GM03348 (cell line): ENCODE results near the gene TTLL5.
A peak's percentile ranks its signal among the peaks of the same experiment; 100 is the strongest.

Experiments used
- DNase-seq: peaks from one replicate; pipeline ENCODE4 v3.0.0; 2012; ENCODE audit warnings: low spot score

Gene TTLL5

DNA sequence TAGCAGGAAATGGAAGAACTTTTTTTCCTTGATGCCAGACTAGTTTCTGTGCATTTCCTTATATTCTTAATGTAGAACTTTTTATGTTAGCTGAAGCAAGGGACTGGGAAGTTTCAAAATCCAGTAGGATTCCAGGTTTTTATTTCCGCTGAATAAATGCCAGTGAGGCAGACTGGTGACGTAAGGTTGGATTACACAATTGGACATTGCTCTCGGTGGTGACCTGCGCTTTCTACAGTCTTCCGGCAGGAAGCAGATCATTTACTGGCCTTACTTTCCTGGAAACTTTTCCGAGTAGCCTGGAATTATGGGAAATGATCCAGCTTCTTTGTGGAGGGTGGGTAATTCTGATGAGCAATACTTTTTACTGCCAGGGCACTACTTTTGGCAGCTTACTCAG lies 328.1 kb downstream of the TTLL5 start:
- DNase-seq = peak; percentile 74

DNA sequence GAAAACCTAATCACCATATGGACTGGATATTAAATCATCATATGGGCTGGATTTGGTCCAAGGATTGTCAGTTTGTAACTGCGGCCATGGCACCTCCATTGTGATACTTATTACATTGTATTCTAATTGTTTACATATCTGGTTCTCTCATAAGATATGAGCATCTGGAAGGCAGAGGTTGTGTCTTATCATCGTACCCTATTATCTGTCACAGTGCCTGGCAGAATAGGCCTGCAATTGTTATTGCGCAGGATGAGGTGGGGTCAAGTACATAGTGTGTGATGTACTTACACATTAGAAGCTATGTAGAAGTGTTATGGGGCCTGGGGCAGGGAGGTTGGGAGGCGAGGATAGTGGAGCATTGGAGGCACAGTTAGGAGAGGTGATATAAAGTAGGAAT lies 329.3 kb downstream of the TTLL5 start:
- DNase-seq = no peak

DNA sequence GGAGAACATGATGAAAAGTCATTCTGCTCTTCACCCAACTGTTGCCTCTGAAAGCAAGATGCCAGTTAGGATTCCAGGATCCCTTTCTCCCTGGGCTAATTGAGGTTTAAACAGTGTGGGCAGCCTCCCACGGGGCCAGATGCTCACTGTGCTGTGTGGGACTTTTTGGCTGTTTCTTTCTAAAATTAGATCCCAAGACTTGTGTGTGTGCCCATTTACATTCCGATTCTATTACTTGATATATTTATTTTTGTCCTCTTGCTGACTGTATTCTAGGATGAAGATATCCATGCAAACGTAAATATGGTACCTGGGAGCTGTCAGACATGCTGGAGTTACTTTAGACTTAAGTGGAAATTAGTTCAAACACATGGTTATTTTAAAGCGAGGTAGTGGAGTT lies 330.7 kb downstream of the TTLL5 start:
- peak; percentile 52 for DNase-seq

DNA sequence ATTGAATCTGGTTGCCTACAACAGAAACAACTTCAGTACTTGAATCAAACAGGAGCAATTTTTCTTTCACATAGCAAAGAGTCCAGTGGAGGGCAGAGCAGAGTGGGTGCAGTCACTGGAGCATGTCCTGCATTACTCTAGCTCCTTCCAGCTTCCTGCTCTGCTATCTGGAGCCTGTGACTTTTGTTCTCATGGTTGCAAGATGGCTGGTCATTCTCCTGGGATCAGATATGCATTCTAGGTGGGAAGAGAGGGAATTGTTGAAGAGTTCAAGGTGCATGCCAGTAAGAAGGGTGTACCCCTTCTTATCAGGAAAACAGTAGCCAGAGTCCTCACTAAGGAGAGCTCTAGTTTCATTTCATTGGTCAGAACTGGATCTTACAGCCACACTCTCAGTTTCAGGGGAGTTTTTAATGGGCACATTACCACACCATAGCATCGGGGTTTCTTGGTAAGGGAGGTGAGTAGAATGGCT lies 332.6 kb downstream of the TTLL5 start:
- no peak for DNase-seq

DNA sequence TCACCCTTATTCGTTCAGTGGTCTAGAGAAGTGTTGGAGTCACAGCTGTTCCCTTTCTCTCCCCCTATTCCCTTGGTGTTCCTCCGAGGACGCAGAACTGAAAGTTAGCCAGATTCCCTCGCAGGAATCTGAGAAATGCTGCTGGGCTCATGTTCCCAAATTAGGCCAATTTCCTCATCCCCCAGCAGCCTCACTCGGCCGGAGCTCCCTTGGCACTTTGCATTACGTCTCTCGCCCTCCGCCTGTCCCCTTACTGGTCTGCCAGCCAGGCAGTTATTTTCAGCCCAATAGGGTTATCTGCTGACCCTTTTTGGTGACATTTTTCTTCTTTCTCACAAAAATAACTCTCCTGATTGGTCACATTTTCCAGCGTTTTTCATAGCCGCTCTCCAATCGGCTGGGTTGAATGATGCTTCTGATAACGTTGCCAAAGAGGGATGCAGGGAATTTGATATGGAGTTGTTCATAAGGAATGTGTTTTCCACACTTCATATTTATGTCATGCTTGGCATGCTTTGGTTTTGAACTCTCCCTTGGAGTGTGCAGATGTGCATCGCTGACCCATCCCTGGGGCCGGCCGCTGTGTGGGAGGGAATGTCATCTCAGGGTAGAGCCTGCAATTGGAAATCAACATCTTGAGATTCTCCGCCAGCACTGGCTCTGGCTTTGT lies 334.5 kb downstream of the TTLL5 start:
- peak; percentile 71 for DNase-seq

DNA sequence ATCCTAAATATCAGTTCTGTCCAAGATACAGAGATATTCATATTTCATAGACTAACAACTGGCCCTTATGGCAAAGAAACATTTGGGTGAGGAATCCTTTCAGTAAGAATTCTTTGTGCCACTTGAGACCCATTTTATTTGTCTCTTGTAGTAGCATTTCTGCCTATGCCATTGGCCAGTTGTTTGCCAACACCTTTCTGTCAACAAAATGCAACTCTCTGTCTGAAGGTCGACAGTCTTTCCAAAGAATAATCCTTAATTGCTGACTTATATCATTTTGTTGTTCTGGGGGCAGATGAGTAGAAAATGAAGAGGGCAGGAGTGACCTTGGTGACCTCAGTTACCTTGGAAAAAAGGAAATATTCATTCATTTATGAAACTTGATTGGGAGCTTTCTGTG lies 335.4 kb downstream of the TTLL5 start:
- DNase-seq = no peak

DNA sequence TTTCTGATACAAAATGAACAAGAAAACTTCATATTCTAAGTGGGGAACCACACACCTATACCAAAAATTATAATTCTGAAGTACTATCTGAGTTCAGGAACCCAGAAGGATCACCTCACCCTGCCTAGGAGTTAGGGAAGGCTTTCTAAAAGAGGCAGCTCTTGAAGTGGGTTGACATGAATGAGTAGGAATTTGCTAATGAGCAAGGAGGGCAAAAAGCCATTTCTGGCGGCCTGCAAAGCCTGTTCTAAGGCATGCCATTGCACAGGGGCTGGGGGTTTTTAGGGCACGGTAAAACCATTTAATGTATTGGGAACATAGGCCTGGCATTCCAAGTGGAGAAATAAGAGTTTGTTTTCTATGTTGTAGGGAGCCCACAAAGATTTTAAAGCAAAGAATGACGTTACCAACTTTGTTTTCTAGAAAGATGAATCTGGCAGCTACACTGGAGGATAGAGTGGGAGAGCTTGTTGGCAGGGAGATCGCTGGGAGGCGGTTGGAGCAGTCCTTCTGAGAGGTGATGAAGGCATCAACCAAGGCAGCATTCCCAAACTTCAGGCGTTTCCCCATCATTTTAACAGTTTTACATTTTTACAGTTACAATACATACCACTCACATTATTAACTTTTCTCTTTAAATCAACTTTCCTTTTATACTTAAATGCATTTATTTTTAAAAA lies 338.6 kb downstream of the TTLL5 start:
- DNase-seq = no peak

DNA sequence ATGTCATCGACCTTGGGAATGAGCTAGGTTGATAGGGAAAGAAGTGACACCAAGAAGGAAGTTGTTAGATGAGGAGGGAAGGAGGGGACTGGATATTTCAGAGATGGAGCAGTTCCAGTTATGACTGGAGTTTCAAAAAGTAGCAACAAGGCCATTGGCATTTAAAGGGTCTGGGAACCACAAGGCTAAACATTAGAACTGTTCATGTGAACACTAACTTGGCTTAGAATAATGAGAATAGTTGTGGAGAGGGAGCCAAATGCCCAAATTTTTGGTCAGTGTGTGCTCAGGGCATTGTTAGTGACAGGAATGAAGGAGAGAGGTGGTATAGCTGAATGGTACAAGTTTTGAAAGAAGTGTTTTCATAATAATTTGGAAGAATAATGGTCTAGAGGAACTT lies 341.3 kb downstream of the TTLL5 start:
- DNase-seq = no peak
